IMR-90 (cell line): Measurements from ENCODE around the gene ELFN1. TPM values are rescaled to one million over a fixed set of nuclear protein-coding genes. Genes with fewer than 3 reads are reported as not detected.

Source experiments
- ATAC-seq: fragments of 200-7000 bp; cut with Tn5 transposase; 2 replicates; pipeline ENCODE4 v1.9.1; 2020; ENCODE audit warnings: low read depth, mild to moderate bottlenecking, moderate library complexity
- BruUV-seq: library from RNA; stranded (reverse); fragments of 400-500 nt; replicated peaks from 2 replicates; lab custom pipeline; 2021; lab: Mats Ljungman, UMichigan
- CTCF ChIA-PET: fragments of 300-600 bp; formaldehyde crosslinking; extraction: SDS; loops from one replicate; lab custom pipeline; 2021; ENCODE audit warnings: antibody characterized with exemption; lab: Yijun Ruan, JAX
- POLR2A ChIA-PET: fragments of 300-600 bp; sonication (Branson Sonifier 250); formaldehyde crosslinking; loops from one replicate; lab custom pipeline; 2022; ENCODE audit warnings: antibody characterized with exemption; ENCODE audit not compliant: unreplicated experiment; lab: Charles Lee
- DNase-seq: peaks from one replicate; pipeline ENCODE4 v3.0.0; 2013
- H2AFZ ChIP-seq: replicated peaks from 2 replicates; pipeline ENCODE3; 2013; ENCODE audit warnings: low read length, mild to moderate bottlenecking; ENCODE audit not compliant: poor library complexity
- H2AK5ac ChIP-seq: 2 replicates; pipeline ENCODE4 v1.6.1; 2013; ENCODE audit warnings: low read depth, low read length, inconsistent platforms
- H2AK9ac ChIP-seq: replicated peaks from 2 replicates; pipeline ENCODE3; 2013; ENCODE audit warnings: mild to moderate bottlenecking, low read depth, low read length, moderate library complexity; ENCODE audit not compliant: poor library complexity
- H2BK120ac ChIP-seq: 2 replicates; pipeline ENCODE4 v1.6.1; 2013; ENCODE audit warnings: low read depth, low read length, inconsistent platforms
- H2BK15ac ChIP-seq: 3 replicates; pipeline ENCODE4 v1.6.1; 2013; ENCODE audit warnings: low read depth, low read length, inconsistent platforms
- H2BK20ac ChIP-seq: 2 replicates; pipeline ENCODE4 v1.6.1; 2013; ENCODE audit warnings: low read depth, mild to moderate bottlenecking, inconsistent platforms, low read length, moderate library complexity
- H2BK5ac ChIP-seq: 2 replicates; pipeline ENCODE4 v1.6.1; 2013; ENCODE audit warnings: mild to moderate bottlenecking, low read depth, low read length, inconsistent platforms; ENCODE audit not compliant: poor library complexity, severe bottlenecking
- H3K14ac ChIP-seq: replicated peaks from 2 replicates; pipeline ENCODE4 v1.6.1; 2013; ENCODE audit warnings: low read depth, low read length, inconsistent platforms
- H3K18ac ChIP-seq: 2 replicates; pipeline ENCODE4 v1.6.1; 2013; ENCODE audit warnings: low read depth, low read length, control low read depth
- H3K23ac ChIP-seq: 2 replicates; pipeline ENCODE4 v1.6.1; 2013; ENCODE audit warnings: low read depth, low read length, inconsistent platforms
- H3K27ac ChIP-seq: 2 replicates; pipeline ENCODE4 v1.5.1; 2013; ENCODE audit warnings: mild to moderate bottlenecking, control low read depth, low read length; ENCODE audit not compliant: insufficient read depth
- H3K27me3 ChIP-seq: 2 replicates; pipeline ENCODE4 v1.6.1; 2013; ENCODE audit warnings: low read length; ENCODE audit not compliant: control insufficient read depth, insufficient read depth
- H3K36me3 ChIP-seq: 2 replicates; pipeline ENCODE4 v1.6.1; 2013; ENCODE audit warnings: low read length, mixed read lengths; ENCODE audit not compliant: control insufficient read depth, insufficient read depth
- H3K4ac ChIP-seq: 2 replicates; pipeline ENCODE4 v1.6.1; 2013; ENCODE audit warnings: low read depth, low read length, inconsistent platforms
- H3K4me1 ChIP-seq: 2 replicates; pipeline ENCODE4 v1.6.1; 2013; ENCODE audit warnings: low read length, mixed read lengths; ENCODE audit not compliant: control insufficient read depth, insufficient read depth
- H3K4me2 ChIP-seq: 2 replicates; pipeline ENCODE4 v1.6.1; 2013; ENCODE audit warnings: low read depth, mild to moderate bottlenecking, control low read depth, low read length, moderate library complexity
- H3K4me3 ChIP-seq: 2 replicates; pipeline ENCODE4 v1.5.1; 2013; ENCODE audit warnings: low read depth, mild to moderate bottlenecking, control low read depth, low read length, moderate library complexity; ENCODE audit not compliant: insufficient read depth
- H3K56ac ChIP-seq: 2 replicates; pipeline ENCODE4 v1.6.1; 2013; ENCODE audit warnings: low read length, inconsistent platforms; ENCODE audit not compliant: insufficient read depth; ENCODE audit errors: extremely low read depth
- H3K79me1 ChIP-seq, 2 experiments: 2 replicates each; pipeline ENCODE4 v1.6.1; 2013; ENCODE audit warnings: low read length in 2 of 2, inconsistent platforms in 1 of 2, low read depth in 1 of 2
- H3K9ac ChIP-seq: 2 replicates; pipeline ENCODE4 v1.6.1; 2013; ENCODE audit warnings: low read depth, low read length, control low read depth
- H3K9me1 ChIP-seq: 2 replicates; pipeline ENCODE4 v1.6.1; 2013; ENCODE audit warnings: low read length, inconsistent platforms; ENCODE audit not compliant: insufficient read depth
- H3K9me3 ChIP-seq: 2 replicates; pipeline ENCODE4 v1.6.1; 2013; ENCODE audit warnings: low read length; ENCODE audit not compliant: control insufficient read depth, insufficient read depth
- H4K20me1 ChIP-seq: 2 replicates; pipeline ENCODE4 v1.6.1; 2013; ENCODE audit warnings: low read length, inconsistent platforms; ENCODE audit not compliant: insufficient read depth
- H4K5ac ChIP-seq: 2 replicates; pipeline ENCODE4 v1.6.1; 2013; ENCODE audit warnings: mild to moderate bottlenecking, low read depth, low read length, control low read depth
- H4K8ac ChIP-seq, 2 experiments: 2 replicates each; pipeline ENCODE4 v1.6.1; 2013; ENCODE audit warnings: low read depth in 2 of 2, low read length in 2 of 2, control low read depth in 1 of 2, inconsistent platforms in 1 of 2
- H4K91ac ChIP-seq: 2 replicates; pipeline ENCODE4 v1.6.1; 2013; ENCODE audit warnings: low read depth, low read length, inconsistent platforms; ENCODE audit not compliant: insufficient read depth
- BHLHE40 ChIP-seq: fragments of 150-350 bp; IDR thresholded peaks from 2 replicates; pipeline ENCODE4 v1.6.1; 2016; ENCODE audit warnings: mild to moderate bottlenecking, low read depth, low read length
- CEBPB ChIP-seq: IDR thresholded peaks from 2 replicates; pipeline ENCODE4 v1.6.1; 2012; ENCODE audit warnings: low read depth, low read length, improper control_type of control experiment
- CHD1 ChIP-seq: IDR thresholded peaks from 2 replicates; pipeline ENCODE4 v1.6.1; 2012; ENCODE audit warnings: low read depth, low read length, improper control_type of control experiment
- FOS ChIP-seq: fragments of 150-350 bp; IDR thresholded peaks from 2 replicates; pipeline ENCODE4 v1.6.1; 2016; ENCODE audit warnings: low read depth, low read length
- MAFK ChIP-seq: IDR thresholded peaks from 2 replicates; pipeline ENCODE4 v1.6.1; 2012; ENCODE audit warnings: low read depth, low read length, improper control_type of control experiment
- MAZ ChIP-seq: IDR thresholded peaks from 2 replicates; pipeline ENCODE4 v1.6.1; 2012; ENCODE audit warnings: low read depth, mild to moderate bottlenecking, low read length, improper control_type of control experiment, moderate library complexity, borderline replicate concordance
- MXI1 ChIP-seq: IDR thresholded peaks from 2 replicates; pipeline ENCODE4 v1.6.1; 2012; ENCODE audit warnings: low read depth, mild to moderate bottlenecking, low read length, moderate library complexity, borderline replicate concordance
- NFE2L2 ChIP-seq: fragments of 150-350 bp; IDR thresholded peaks from 2 replicates; pipeline ENCODE4 v1.6.1; 2016; ENCODE audit warnings: low read depth, mild to moderate bottlenecking, low read length
- POLR2A ChIP-seq: IDR thresholded peaks from 2 replicates; pipeline ENCODE4 v1.6.1; 2012; ENCODE audit warnings: mild to moderate bottlenecking, low read depth, low read length
- RAD21 ChIP-seq: IDR thresholded peaks from 2 replicates; pipeline ENCODE4 v1.6.1; 2012; ENCODE audit warnings: low read length, improper control_type of control experiment
- RCOR1 ChIP-seq: IDR thresholded peaks from 2 replicates; pipeline ENCODE4 v1.6.1; 2012; ENCODE audit warnings: mild to moderate bottlenecking, low read length, improper control_type of control experiment; ENCODE audit not compliant: insufficient replicate concordance
- RFX5 ChIP-seq: IDR thresholded peaks from 2 replicates; pipeline ENCODE4 v1.8.0; 2012; ENCODE audit warnings: low read depth, mild to moderate bottlenecking, low read length, moderate library complexity
- WGBS, 2 experiments: methylation state at CpG; one replicate each; pipeline versions ENCODE4 v1.1.5 to v1.1.7; 2013; ENCODE audit warnings: missing lambda C conversion rate in 2 of 2; ENCODE audit not compliant: insufficient read length in 1 of 2; ENCODE audit errors: extremely low coverage in 2 of 2; 5-methylcytosine and 5-hydroxymethylcytosine counted together
- dilution Hi-C: fragments of 300-500 bp; cut with HindIII; formaldehyde crosslinking; loops from one replicate; pipeline ENCODE4 v1.14.3; 2018; ENCODE audit warnings: low sequenced_read_pairs; ENCODE audit not compliant: unreplicated experiment
- in situ Hi-C: fragments of 300-500 bp; cut with MboI; formaldehyde crosslinking; loops from 3 replicates; pipeline ENCODE4 v1.14.3; 2019; ENCODE audit warnings: low sequenced_read_pairs, inconsistent platforms, mixed read lengths
- intact Hi-C: fragments of 100-400 bp; cut with micrococcal nuclease; formaldehyde crosslinking; loops from 2 replicates; pipeline ENCODE4 v1.10.0; 2022
- polyA plus RNA-seq, 3 experiments: library from polyadenylated mRNA; depleted of rRNA; stranded (reverse); fragments of >200 nt; gene quantifications; 2 replicates each; pipeline ENCODE4 v1.2.3, GENCODE V29; 2012; ENCODE audit warnings: low replicate concordance in 1 of 3
- total RNA-seq: library from RNA; depleted of rRNA; stranded (reverse); fragments of >200 nt; gene quantifications from 2 replicates; pipeline ENCODE4 v1.2.3, GENCODE V29; 2012
- TF ChIP-seq, protein P1 (sequence below): fragments of 150-350 bp; IDR thresholded peaks from 2 replicates; pipeline ENCODE4 v1.6.1; 2017; ENCODE audit warnings: mild to moderate bottlenecking, antibody characterized with exemption, low read length, low read depth
- TF ChIP-seq, protein P2 (sequence below): fragments of 150-350 bp; IDR thresholded peaks from 2 replicates; pipeline ENCODE4 v1.6.1; 2016; ENCODE audit warnings: low read depth, mild to moderate bottlenecking, low read length, moderate library complexity, borderline replicate concordance
- TF ChIP-seq, protein P3 (sequence below): conservative IDR thresholded peaks from 2 replicates; pipeline ENCODE4 v1.5.1; 2012; ENCODE audit warnings: mild to moderate bottlenecking, low read depth, low read length, improper control_type of control experiment

Gene ELFN1
- total and polyA plus RNA-seq, 2 of the 4 experiments (the other 2 are of a cell fraction) = 1.6 to 5.2 TPM

DNA sequence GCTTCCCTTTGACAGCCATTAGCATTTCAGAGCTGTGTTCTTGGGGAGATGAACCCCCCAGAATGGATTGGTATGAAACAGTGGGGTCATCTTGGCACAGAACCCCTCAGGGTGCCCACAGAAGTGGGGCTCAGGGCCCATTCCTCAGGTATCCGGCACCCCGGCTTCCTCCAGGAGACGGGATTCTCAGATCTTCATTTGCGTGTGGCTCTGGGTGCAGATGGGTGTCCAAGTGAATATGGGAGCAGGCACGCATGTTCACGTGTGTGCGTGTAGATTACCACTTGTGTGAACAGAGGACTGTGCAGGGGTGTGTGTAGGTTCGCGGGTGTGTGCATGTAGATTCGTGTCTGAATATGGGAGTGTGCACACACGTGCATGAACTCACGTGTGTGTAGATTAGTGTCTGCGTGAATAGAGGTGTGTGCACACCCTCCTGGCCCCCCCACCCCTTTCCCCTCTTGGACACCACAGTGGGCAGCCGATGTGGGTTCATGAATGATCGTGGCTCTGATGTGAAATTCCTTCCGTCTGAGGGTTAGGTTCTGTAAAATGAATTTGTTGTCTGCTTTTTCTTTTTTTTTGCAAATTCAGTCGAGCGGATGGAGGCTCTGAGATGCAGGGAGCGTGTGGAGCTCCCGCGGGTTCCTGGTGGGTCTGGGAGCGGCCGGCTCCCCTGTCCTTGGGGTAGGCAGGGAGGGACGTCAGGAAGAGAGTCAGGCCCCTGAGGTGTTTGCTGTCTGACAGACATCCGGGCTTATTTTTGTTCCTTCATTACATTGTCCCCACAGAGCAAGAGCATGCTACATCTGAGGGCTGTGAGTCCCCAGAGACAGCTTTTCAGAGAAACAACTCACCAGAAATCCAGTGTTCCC, 7.4 kb downstream of the ELFN1 start:
- Histone ChIP-seq H3K18ac (no peak overlapping the region), H4K8ac (no peak overlapping the region), H3K4me1 (no peaks in the 10 kb centered on the region), H4K5ac (no peak overlapping the region), H3K79me1 (peaks cover 0 to 2% of the 10 kb centered on the region in 2 experiments; a peak in 1 of 4 replicates), H3K4me3 (no peak overlapping the region), H3K4ac (no peak overlapping the region), H2AK5ac (no peak overlapping the region), H3K27ac (no peak overlapping the region), H3K56ac (no peak overlapping the region), H3K23ac (no peak overlapping the region), H4K20me1 (no peaks in the 10 kb centered on the region; the same call in none of the 2 replicates), H2BK5ac (no peak overlapping the region), H3K4me2 (no peak overlapping the region), H2BK15ac (no peak overlapping the region), H2AFZ (no peak overlapping the region), H3K36me3 (no peaks in the 10 kb centered on the region), H3K9me1 (no peaks in the 10 kb centered on the region), H3K14ac (no peak overlapping the region), H4K91ac (no peak overlapping the region), H3K9me3 (no peaks in the 10 kb centered on the region), H3K27me3 (peaks cover 12% of the 10 kb centered on the region; the same call in 1 of the 2 replicates), H2BK120ac (no peak overlapping the region), H2BK20ac (no peak overlapping the region), H3K9ac (no peak overlapping the region), H2AK9ac (peak overlapping the region; percentile 65)
- no TSS peak for BruUV-seq
- in situ Hi-C loops (no loop called here), dilution Hi-C loops (no loop called here), intact Hi-C loops (no loop called here)
- 74% methylated on average over 4 of the region's 25 CpGs; no CpG with 5 or more reads in 1 of the 2 experiments for WGBS, 2 experiments
- ATAC-seq = no peak
- DNase-seq = no peak
- ChIA-PET CTCF (no interaction called here), POLR2A (no interaction called here)
- TF ChIP-seq RAD21 (no peak), CEBPB (no peak), NFE2L2 (no peak), RCOR1 (no peak), RFX5 (no peak), MXI1 (no peak), MAZ (no peak), CHD1 (no peak), POLR2A (no peak), BHLHE40 (no peak), FOS (no peak), MAFK (no peak)
- TF ChIP-seq, protein P1, sequence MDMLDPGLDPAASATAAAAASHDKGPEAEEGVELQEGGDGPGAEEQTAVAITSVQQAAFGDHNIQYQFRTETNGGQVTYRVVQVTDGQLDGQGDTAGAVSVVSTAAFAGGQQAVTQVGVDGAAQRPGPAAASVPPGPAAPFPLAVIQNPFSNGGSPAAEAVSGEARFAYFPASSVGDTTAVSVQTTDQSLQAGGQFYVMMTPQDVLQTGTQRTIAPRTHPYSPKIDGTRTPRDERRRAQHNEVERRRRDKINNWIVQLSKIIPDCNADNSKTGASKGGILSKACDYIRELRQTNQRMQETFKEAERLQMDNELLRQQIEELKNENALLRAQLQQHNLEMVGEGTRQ = no peak
- TF ChIP-seq, protein P2, sequence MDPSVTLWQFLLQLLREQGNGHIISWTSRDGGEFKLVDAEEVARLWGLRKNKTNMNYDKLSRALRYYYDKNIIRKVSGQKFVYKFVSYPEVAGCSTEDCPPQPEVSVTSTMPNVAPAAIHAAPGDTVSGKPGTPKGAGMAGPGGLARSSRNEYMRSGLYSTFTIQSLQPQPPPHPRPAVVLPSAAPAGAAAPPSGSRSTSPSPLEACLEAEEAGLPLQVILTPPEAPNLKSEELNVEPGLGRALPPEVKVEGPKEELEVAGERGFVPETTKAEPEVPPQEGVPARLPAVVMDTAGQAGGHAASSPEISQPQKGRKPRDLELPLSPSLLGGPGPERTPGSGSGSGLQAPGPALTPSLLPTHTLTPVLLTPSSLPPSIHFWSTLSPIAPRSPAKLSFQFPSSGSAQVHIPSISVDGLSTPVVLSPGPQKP = no peak
- TF ChIP-seq, protein P3, sequence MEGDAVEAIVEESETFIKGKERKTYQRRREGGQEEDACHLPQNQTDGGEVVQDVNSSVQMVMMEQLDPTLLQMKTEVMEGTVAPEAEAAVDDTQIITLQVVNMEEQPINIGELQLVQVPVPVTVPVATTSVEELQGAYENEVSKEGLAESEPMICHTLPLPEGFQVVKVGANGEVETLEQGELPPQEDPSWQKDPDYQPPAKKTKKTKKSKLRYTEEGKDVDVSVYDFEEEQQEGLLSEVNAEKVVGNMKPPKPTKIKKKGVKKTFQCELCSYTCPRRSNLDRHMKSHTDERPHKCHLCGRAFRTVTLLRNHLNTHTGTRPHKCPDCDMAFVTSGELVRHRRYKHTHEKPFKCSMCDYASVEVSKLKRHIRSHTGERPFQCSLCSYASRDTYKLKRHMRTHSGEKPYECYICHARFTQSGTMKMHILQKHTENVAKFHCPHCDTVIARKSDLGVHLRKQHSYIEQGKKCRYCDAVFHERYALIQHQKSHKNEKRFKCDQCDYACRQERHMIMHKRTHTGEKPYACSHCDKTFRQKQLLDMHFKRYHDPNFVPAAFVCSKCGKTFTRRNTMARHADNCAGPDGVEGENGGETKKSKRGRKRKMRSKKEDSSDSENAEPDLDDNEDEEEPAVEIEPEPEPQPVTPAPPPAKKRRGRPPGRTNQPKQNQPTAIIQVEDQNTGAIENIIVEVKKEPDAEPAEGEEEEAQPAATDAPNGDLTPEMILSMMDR = no peak
